ENCODE results near the gene FBXW5. TPM values are rescaled to one million over a fixed set of nuclear protein-coding genes. Genes with fewer than 3 reads are reported as not detected.
A peak's percentile ranks its signal among the peaks of the same experiment; 100 is the strongest.

FBXW5 gene
- total RNA-seq, 1 experiment from 2014 or later, result 62.2 TPM

DNA sequence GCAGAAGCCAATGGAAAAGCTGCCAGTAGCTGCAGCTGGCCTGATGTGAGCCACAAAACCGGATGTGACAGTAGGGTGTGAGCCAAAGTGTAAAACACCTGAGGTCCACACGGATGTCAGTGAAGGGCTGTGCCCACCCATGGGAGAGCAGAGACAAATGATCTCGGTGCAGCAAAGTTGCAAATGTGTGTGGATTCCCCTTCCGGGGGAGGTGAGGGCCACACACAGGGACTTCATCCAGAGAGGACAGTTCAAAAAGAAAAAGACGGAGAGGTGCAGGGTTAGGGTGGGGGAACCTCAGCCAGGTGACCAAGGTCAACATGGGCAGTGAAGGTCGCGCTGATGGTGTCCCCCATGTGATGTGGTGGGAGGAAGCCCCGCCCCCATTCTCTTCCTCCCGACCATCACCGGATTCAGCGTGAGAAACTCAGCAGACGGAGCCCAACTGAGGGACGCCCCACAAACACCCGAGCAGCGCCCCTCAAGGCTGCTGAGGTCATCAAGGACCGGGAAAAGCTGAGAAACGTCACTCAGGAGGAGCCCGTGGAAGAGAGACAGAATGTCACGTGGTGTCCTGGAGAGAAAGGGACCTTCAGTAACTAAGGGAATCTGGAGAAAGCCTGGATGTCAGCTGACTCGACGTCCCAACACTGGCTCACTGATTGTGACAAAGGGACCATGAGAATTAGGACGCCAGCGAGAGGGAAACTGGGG lies 21.4 kb upstream of the FBXW5 start:
- peak overlapping the region in 2 of 3 experiments; percentile 41 to 66; a peak in 2 of 7 replicates for H3K27ac Mint-ChIP-seq

More for the DNA sequence above, 21.4 kb upstream of the FBXW5 start:
- peaks cover 2% of the 10 kb centered on the region; the same call in 1 of the 2 replicates for H3K4me1 ChIP-seq (ENCODE audit: insufficient read depth, low read length)
- H3K4me3 Mint-ChIP-seq, result no peak overlapping the region
- no peaks in the 10 kb centered on the region for H4K20me1 ChIP-seq (ENCODE audit: control insufficient read depth, insufficient read depth, insufficient read length)
- H2BK12ac ChIP-seq (ENCODE audit: insufficient read length, low read depth, low read length), result no peak overlapping the region
- no peaks in the 10 kb centered on the region for H3K79me2 ChIP-seq (ENCODE audit: insufficient read depth, low read length)
- no peaks in the 10 kb centered on the region for H3K79me1 ChIP-seq (ENCODE audit: insufficient read depth, low read depth, low read length, poor library complexity, severe bottlenecking)
- H2BK5ac ChIP-seq (ENCODE audit: insufficient read length, low read length), result no peak overlapping the region
- H3K27ac ChIP-seq (ENCODE audit: insufficient read length, low read depth, low read length), result no peak overlapping the region
- peak overlapping the region; percentile 20 for H3K4me2 ChIP-seq (ENCODE audit: insufficient read depth, insufficient read length, low read length)
- TF ChIP-seq, protein P1, sequence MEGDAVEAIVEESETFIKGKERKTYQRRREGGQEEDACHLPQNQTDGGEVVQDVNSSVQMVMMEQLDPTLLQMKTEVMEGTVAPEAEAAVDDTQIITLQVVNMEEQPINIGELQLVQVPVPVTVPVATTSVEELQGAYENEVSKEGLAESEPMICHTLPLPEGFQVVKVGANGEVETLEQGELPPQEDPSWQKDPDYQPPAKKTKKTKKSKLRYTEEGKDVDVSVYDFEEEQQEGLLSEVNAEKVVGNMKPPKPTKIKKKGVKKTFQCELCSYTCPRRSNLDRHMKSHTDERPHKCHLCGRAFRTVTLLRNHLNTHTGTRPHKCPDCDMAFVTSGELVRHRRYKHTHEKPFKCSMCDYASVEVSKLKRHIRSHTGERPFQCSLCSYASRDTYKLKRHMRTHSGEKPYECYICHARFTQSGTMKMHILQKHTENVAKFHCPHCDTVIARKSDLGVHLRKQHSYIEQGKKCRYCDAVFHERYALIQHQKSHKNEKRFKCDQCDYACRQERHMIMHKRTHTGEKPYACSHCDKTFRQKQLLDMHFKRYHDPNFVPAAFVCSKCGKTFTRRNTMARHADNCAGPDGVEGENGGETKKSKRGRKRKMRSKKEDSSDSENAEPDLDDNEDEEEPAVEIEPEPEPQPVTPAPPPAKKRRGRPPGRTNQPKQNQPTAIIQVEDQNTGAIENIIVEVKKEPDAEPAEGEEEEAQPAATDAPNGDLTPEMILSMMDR (conservative IDR thresholded peaks at IDR 0.05), result no peak
- no peaks in the 10 kb centered on the region for H3K27me3 ChIP-seq (ENCODE audit: insufficient read depth, low read length)
- no peak overlapping the region for H3K23ac ChIP-seq (ENCODE audit: insufficient read length, low read depth, low read length)
- H3K27me3 Mint-ChIP-seq (ENCODE audit: low read depth), result peaks cover 16% of the 10 kb centered on the region
- H4K91ac ChIP-seq (ENCODE audit: insufficient read length, low read depth, low read length), result no peak overlapping the region
- no peak overlapping the region for H3K56ac ChIP-seq (ENCODE audit: insufficient read length, low read depth, low read length)
- no peak overlapping the region for H3K14ac ChIP-seq (ENCODE audit: insufficient read depth, low read length)
- H2BK20ac ChIP-seq (ENCODE audit: low read depth, low read length, poor library complexity, severe bottlenecking), result no peak overlapping the region
- no CpG with 5 or more reads among the region's 23 CpGs for WGBS (ENCODE audit: extremely low coverage, insufficient read length, low lambda C conversion rate)
- peak overlapping the region; percentile 43 for H2AFZ ChIP-seq (ENCODE audit: low read length)
- no peak overlapping the region for H2BK120ac ChIP-seq (ENCODE audit: low read depth, low read length, poor library complexity, severe bottlenecking)
- H3K4me1 Mint-ChIP-seq, result peaks cover 7 to 12% of the 10 kb centered on the region in 2 experiments
- no peak overlapping the region for H4K5ac ChIP-seq (ENCODE audit: insufficient read length, low read depth, low read length)
- H3K9me3 Mint-ChIP-seq, result no peaks in the 10 kb centered on the region
- H3K9ac ChIP-seq (ENCODE audit: extremely low read depth, insufficient read length, low read length), result no peak overlapping the region
- no peaks in the 10 kb centered on the region for H3K36me3 Mint-ChIP-seq (ENCODE audit: insufficient read depth in 1 of 3, low read depth in 3 of 3)
- no peaks in the 10 kb centered on the region for H3K23me2 ChIP-seq (ENCODE audit: insufficient read length, low read depth, low read length, poor library complexity, severe bottlenecking)
- H3K18ac ChIP-seq (ENCODE audit: insufficient read length, low read depth, low read length), result no peak overlapping the region
- H4K8ac ChIP-seq (replicated peaks; ENCODE audit: insufficient read length, low read depth, low read length), result no peak overlapping the region
- H3K4ac ChIP-seq (ENCODE audit: low read depth, low read length), result no peak overlapping the region
- no peak overlapping the region for H3T11ph ChIP-seq (ENCODE audit: low read length)
- no peak overlapping the region for H2BK15ac ChIP-seq (ENCODE audit: low read depth, low read length)
- no peak for DNase-seq
- no peak overlapping the region for H2AK5ac ChIP-seq (ENCODE audit: insufficient read length, low read length)
- no peaks in the 10 kb centered on the region for H3K9me3 ChIP-seq (ENCODE audit: control insufficient read depth, low read depth, low read length)
